OCI-LY1 (cell line): ENCODE data around the gene RAPH1.

Experiments used
- H2AFZ ChIP-seq: fragments of 200-600 bp; sonication (generic), shearing (Covaris generic); 2 replicates; pipeline ENCODE4 v1.6.0; 2014; ENCODE audit warnings: antibody characterized with exemption, mild to moderate bottlenecking, low read length
- H3F3A ChIP-seq: fragments of 200-600 bp; sonication (generic), shearing (Covaris generic); 2 replicates; pipeline ENCODE4 v1.6.0; 2014; ENCODE audit warnings: mild to moderate bottlenecking, antibody characterized with exemption, low read length, moderate library complexity; ENCODE audit not compliant: insufficient read depth
- H3K27ac ChIP-seq: fragments of 200-600 bp; sonication (generic); 2 replicates; pipeline ENCODE4 v1.5.1; 2014; ENCODE audit warnings: low read length, mixed run types, mild to moderate bottlenecking, low read depth; ENCODE audit not compliant: poor library complexity, severe bottlenecking
- H3K27me3 ChIP-seq: fragments of 200-600 bp; sonication (generic); 2 replicates; pipeline ENCODE4 v1.6.0; 2014; ENCODE audit warnings: antibody characterized with exemption, mild to moderate bottlenecking, low read length, moderate library complexity; ENCODE audit not compliant: insufficient read depth
- H3K36me3 ChIP-seq: fragments of 200-600 bp; sonication (generic); 2 replicates; pipeline ENCODE4 v1.6.1; 2014; ENCODE audit warnings: mild to moderate bottlenecking, antibody characterized with exemption, low read length, moderate library complexity, mixed read lengths; ENCODE audit not compliant: insufficient read depth
- H3K4me1 ChIP-seq: fragments of 200-600 bp; sonication (generic); 2 replicates; pipeline ENCODE4 v1.5.1; 2014; ENCODE audit warnings: mild to moderate bottlenecking, low read length, moderate library complexity; ENCODE audit not compliant: insufficient read depth, severe bottlenecking
- H3K4me2 ChIP-seq: fragments of 200-600 bp; sonication (generic), shearing (Covaris generic); 2 replicates; pipeline ENCODE4 v1.6.1; 2014; ENCODE audit warnings: low read length
- H3K4me3 ChIP-seq: fragments of 200-600 bp; sonication (generic); 2 replicates; pipeline ENCODE4 v1.5.1; 2014; ENCODE audit warnings: low read length, low read depth, mild to moderate bottlenecking, mixed read lengths; ENCODE audit not compliant: poor library complexity, severe bottlenecking
- H3K79me2 ChIP-seq: fragments of 200-600 bp; shearing (Covaris generic); 2 replicates; pipeline ENCODE4 v1.6.1; 2016; ENCODE audit warnings: mixed run types, low read length, mixed read lengths; ENCODE audit not compliant: insufficient read depth
- H3K9ac ChIP-seq: fragments of 200-600 bp; sonication (generic), shearing (Covaris generic); 2 replicates; pipeline ENCODE4 v1.6.1; 2014; ENCODE audit warnings: mild to moderate bottlenecking, low read length, mixed read lengths
- H3K9me2 ChIP-seq: fragments of 200-600 bp; sonication (generic), shearing (Covaris generic); 2 replicates; pipeline ENCODE4 v1.6.1; 2014; ENCODE audit warnings: low read depth, mild to moderate bottlenecking, low read length, mixed read lengths
- H3K9me3 ChIP-seq: fragments of 200-600 bp; shearing (Covaris generic); 2 replicates; pipeline ENCODE4 v1.6.1; 2014; ENCODE audit warnings: low read length, mixed read lengths
- H4K20me1 ChIP-seq: fragments of 200-600 bp; sonication (generic), shearing (Covaris generic); 2 replicates; pipeline ENCODE4 v1.6.0; 2016; ENCODE audit warnings: mild to moderate bottlenecking, low read length; ENCODE audit not compliant: insufficient read depth
- CTCF ChIP-seq: fragments of 200-600 bp; sonication (generic), shearing (Covaris generic); IDR thresholded peaks from 2 replicates; pipeline ENCODE4 v1.5.1; 2017; ENCODE audit warnings: mild to moderate bottlenecking, antibody characterized with exemption, low read length, moderate library complexity, mixed read lengths
- EZH2 ChIP-seq: fragments of 200-600 bp; sonication (generic), shearing (Covaris generic); IDR thresholded peaks from 2 replicates; pipeline ENCODE4 v1.8.0; 2017; ENCODE audit warnings: borderline replicate concordance, mixed run types, mild to moderate bottlenecking, antibody characterized with exemption, low read length, moderate library complexity, mixed read lengths

RAPH1 gene

DNA sequence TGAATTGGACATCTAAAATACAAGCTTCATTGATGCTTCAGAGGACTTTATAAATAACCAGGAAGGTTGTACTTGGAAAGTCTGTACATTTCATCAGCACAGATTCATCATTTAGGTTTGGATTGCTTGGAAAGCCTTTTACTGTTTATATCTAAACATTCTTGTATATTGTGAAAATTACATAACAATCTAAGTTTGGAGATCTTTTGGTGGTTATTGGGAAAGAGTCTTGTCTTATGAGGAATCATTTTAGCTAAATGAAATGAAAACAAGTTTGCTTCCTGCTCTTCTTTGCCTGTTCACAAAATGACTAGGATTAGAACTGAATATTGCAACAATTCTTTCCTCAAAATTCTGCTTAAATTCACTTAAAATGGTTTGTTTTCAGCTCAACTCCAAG lies 127.6 kb downstream of the RAPH1 start:
- Histone ChIP-seq H3K79me2 (no peaks in the 10 kb centered on the region), H3K4me3 (no peak overlapping the region), H3K9ac (no peak overlapping the region), H2AFZ (no peak overlapping the region), H3K27me3 (no peaks in the 10 kb centered on the region), H3K4me2 (no peak overlapping the region), H4K20me1 (no peaks in the 10 kb centered on the region), H3K9me3 (no peaks in the 10 kb centered on the region), H3F3A (no peaks in the 10 kb centered on the region), H3K36me3 (peaks cover 23% of the 10 kb centered on the region), H3K9me2 (no peaks in the 10 kb centered on the region), H3K4me1 (no peaks in the 10 kb centered on the region), H3K27ac (no peak overlapping the region)
- TF ChIP-seq EZH2 (no peak), CTCF (no peak)

DNA sequence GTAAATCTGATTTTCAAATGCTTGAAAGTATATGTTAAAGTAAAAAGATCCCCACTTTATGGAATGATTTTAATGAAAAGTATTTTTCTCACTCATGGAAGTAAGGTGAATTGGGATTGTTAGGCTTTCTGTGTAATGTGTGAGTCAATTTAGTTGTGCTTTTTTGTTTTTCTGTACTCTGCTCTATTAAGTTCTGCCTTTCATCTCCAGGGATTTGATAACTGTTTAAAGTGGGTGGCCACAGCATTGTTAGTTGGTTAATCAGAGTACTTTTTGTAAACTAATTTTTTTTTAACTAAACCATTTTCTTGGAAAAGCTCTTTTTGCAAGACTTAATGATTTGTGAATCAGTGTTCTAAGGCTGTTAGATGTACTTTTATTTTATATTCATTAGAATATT lies 130.1 kb downstream of the RAPH1 start:
- H3K27me3 ChIP-seq: no peaks in the 10 kb centered on the region
- H3K9me2 ChIP-seq: no peaks in the 10 kb centered on the region
- H3K9ac ChIP-seq: no peak overlapping the region
- TF ChIP-seq CTCF: no peak
- TF ChIP-seq EZH2: no peak
- H3K4me2 ChIP-seq: no peak overlapping the region
- H4K20me1 ChIP-seq: no peaks in the 10 kb centered on the region
- H3K4me1 ChIP-seq: no peaks in the 10 kb centered on the region
- no peak overlapping the region for H3K4me3 ChIP-seq
- H3F3A ChIP-seq: no peaks in the 10 kb centered on the region
- H3K27ac ChIP-seq: no peak overlapping the region
- H3K36me3 ChIP-seq: peaks cover 17% of the 10 kb centered on the region
- no peaks in the 10 kb centered on the region for H3K79me2 ChIP-seq
- no peaks in the 10 kb centered on the region for H3K9me3 ChIP-seq
- H2AFZ ChIP-seq: no peak overlapping the region

DNA sequence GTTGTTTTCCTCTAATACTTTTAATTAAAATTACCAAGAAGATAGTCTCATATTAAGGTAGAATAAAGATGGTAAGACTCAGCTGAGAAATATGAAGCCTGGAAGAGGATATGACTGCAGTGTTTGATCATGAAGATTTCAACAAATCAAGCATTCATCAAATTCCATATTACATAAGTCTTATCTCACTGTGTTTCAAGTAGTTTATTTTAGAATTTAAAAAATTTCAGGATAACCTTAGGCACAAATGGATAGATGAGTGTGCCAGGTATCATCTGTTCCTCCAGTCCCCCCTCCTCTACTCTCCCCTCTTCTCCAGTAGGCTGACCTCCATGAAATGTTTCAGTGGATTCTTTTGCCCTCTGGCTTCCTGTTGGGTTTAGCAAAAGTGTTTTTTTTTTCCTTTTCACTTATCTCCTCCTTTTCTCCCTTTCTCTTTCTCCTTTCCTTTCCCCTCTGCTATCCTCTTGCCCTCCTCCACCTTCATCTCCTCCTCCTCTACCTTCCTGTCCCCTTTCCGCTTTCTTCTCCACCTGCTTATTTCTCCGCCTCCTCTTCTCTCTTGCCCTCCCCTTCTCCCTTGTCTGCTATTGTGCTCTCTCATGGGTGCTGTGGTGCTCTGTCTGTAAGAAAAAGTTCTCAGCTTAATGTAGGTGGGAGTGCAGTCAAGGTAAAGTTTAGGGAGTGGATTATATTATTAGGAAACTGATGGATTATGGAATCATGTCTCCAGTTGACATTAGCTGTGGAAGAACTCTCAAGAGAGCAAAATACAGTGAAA lies 134.1 kb downstream of the RAPH1 start:
- TF ChIP-seq EZH2 (no peak), CTCF (no peak)
- Histone ChIP-seq H2AFZ (no peak overlapping the region), H3K36me3 (peaks cover 19% of the 10 kb centered on the region), H4K20me1 (no peaks in the 10 kb centered on the region), H3K79me2 (no peaks in the 10 kb centered on the region), H3F3A (no peaks in the 10 kb centered on the region), H3K9me2 (no peaks in the 10 kb centered on the region), H3K27me3 (no peaks in the 10 kb centered on the region), H3K4me3 (no peak overlapping the region), H3K9ac (no peak overlapping the region), H3K9me3 (no peaks in the 10 kb centered on the region), H3K4me1 (no peaks in the 10 kb centered on the region), H3K4me2 (no peak overlapping the region), H3K27ac (no peak overlapping the region)
